HepG2 (cell line): ENCODE results near the gene NUDT14. TPM values are rescaled to one million over a fixed set of nuclear protein-coding genes. Genes with fewer than 3 reads are reported as not detected.

Experiments
- ATAC-seq: fragments of 200-7000 bp; cut with Tn5 transposase; 3 replicates; pipeline ENCODE4 v1.9.1; 2020; ENCODE audit warnings: mild to moderate bottlenecking, moderate library complexity
- BruUV-seq: library from RNA; stranded (reverse); fragments of 400-500 nt; replicated peaks from 2 replicates; lab custom pipeline; 2021; lab: Mats Ljungman, UMichigan
- CTCF ChIA-PET: fragments of 300-600 bp; formaldehyde crosslinking; extraction: SDS; loops from one replicate; lab custom pipeline; 2021; ENCODE audit warnings: low total read pairs, inconsistent platforms, low intra/inter-chr PET ratio; lab: Yijun Ruan, JAX
- POLR2A ChIA-PET: fragments of 350-600 bp; sonication (Branson Sonifier 250); formaldehyde crosslinking; loops from one replicate; lab custom pipeline; 2020; ENCODE audit warnings: antibody characterized with exemption, inconsistent platforms; lab: Yijun Ruan, JAX
- DNase-seq: peaks from one replicate; pipeline ENCODE4 v3.0.0-alpha.2; 2015; ENCODE audit warnings: low spot score
- FAIRE-seq: peaks from 3 replicates; lab custom pipeline; 2011; peaks lifted over from hg19 to GRCh38; lab: Jason Lieb, UNC
- H2AFZ ChIP-seq: one replicate; pipeline ENCODE4 v1.6.1; 2011; ENCODE audit warnings: low read length, inconsistent platforms
- H3K27ac ChIP-seq: fragments of 300-600 bp; 3 replicates; pipeline ENCODE4 v1.8.0; 2011; ENCODE audit warnings: mixed run types, mild to moderate bottlenecking, mixed read lengths, low read length, inconsistent platforms; ENCODE audit not compliant: insufficient read depth; ENCODE audit errors: extremely low read length
- H3K27me3 ChIP-seq, 2 experiments: fragments of 200-600 bp in 1 of 2; 2 replicates in 1 of 2; 3 replicates in 1 of 2; pipeline versions ENCODE4 v1.6.0 to v1.8.0; 2011; ENCODE audit warnings: low read length in 2 of 2, mild to moderate bottlenecking in 2 of 2, moderate library complexity in 2 of 2, inconsistent platforms in 1 of 2; ENCODE audit not compliant: insufficient read depth in 2 of 2, control insufficient read depth in 1 of 2
- H3K36me3 ChIP-seq, 2 experiments: fragments of 200-600 bp in 1 of 2; replicated peaks in 1 of 2; 2 replicates in 1 of 2; 3 replicates in 1 of 2; pipeline versions ENCODE4 v1.5.1 to v1.8.0; 2011; ENCODE audit warnings: low read length in 2 of 2, inconsistent platforms in 1 of 2; ENCODE audit not compliant: insufficient read depth in 2 of 2, control insufficient read depth in 1 of 2
- H3K4me1 ChIP-seq: 2 replicates; pipeline ENCODE4 v1.5.1; 2012; ENCODE audit warnings: low read length, inconsistent platforms; ENCODE audit not compliant: insufficient read depth
- H3K4me2 ChIP-seq: 2 replicates; pipeline ENCODE4 v1.6.0; 2011; ENCODE audit warnings: low read depth, low read length, inconsistent platforms
- H3K4me3 ChIP-seq, 3 experiments: fragments of 200-600 bp in 1 of 3; sonication (generic), shearing (Covaris generic) in 1 of 3; replicated peaks in 1 of 3; 2 replicates each; pipeline ENCODE4 v1.5.1; 2011 to 2016; ENCODE audit warnings: low read length in 3 of 3, inconsistent platforms in 2 of 3, low read depth in 2 of 3, mild to moderate bottlenecking in 2 of 3, control low read depth in 1 of 3, mixed read lengths in 1 of 3; ENCODE audit not compliant: insufficient read depth in 1 of 3
- H3K79me2 ChIP-seq: one replicate; pipeline ENCODE4 v1.6.1; 2011; ENCODE audit warnings: low read length, inconsistent platforms; ENCODE audit not compliant: insufficient read depth
- H3K9ac ChIP-seq: 2 replicates; pipeline ENCODE4 v1.6.0; 2011; ENCODE audit warnings: mild to moderate bottlenecking, low read depth, low read length, inconsistent platforms; ENCODE audit not compliant: insufficient read depth
- H3K9me3 ChIP-seq: 2 replicates; pipeline ENCODE4 v1.5.1; 2012; ENCODE audit warnings: mild to moderate bottlenecking, low read length
- H4K20me1 ChIP-seq: 2 replicates; pipeline ENCODE4 v1.6.0; 2011; ENCODE audit warnings: inconsistent platforms, mild to moderate bottlenecking, low read length, moderate library complexity; ENCODE audit not compliant: insufficient read depth
- BRF2 ChIP-seq: sonication (generic); formaldehyde crosslinking; IDR thresholded peaks from 2 replicates; pipeline ENCODE4 v1.8.1; 2022; ENCODE audit warnings: mild to moderate bottlenecking, missing genetic modification reagents
- GPN1 ChIP-seq: sonication (generic); formaldehyde crosslinking; IDR thresholded peaks from 2 replicates; pipeline ENCODE4 v1.5.1; 2020; ENCODE audit warnings: missing genetic modification reagents, borderline replicate concordance
- MYPOP ChIP-seq: sonication (generic); formaldehyde crosslinking; IDR thresholded peaks from 2 replicates; pipeline ENCODE4 v1.8.1; 2023; ENCODE audit warnings: mild to moderate bottlenecking, moderate library complexity, missing genetic modification reagents
- SNAPC2 ChIP-seq: sonication (generic); formaldehyde crosslinking; IDR thresholded peaks from 2 replicates; pipeline ENCODE4 v1.8.1; 2022; ENCODE audit warnings: mild to moderate bottlenecking, missing genetic modification reagents
- ZNF235 ChIP-seq: sonication (generic); formaldehyde crosslinking; IDR thresholded peaks from 2 replicates; pipeline ENCODE4 v1.8.1; 2023; ENCODE audit warnings: mild to moderate bottlenecking, missing genetic modification reagents, borderline replicate concordance
- WGBS: methylation state at CpG from one replicate; pipeline ENCODE4 v1.1.6; 2017; ENCODE audit warnings: low lambda C conversion rate; 5-methylcytosine and 5-hydroxymethylcytosine counted together
- in situ Hi-C: cut with HindIII; loops from 2 replicates; pipeline ENCODE4 v1.10.0; 2017; ENCODE audit warnings: low pct_unique_long_range_greater_than_20kb; ENCODE audit not compliant: extremely low pct_ligation_motif_present
- intact Hi-C: fragments of 100-400 bp; cut with micrococcal nuclease; formaldehyde crosslinking; loops from one replicate; pipeline ENCODE4 v1.10.0; 2022; ENCODE audit not compliant: unreplicated experiment
- polyA plus RNA-seq, 8 experiments: library from polyadenylated mRNA; depleted of rRNA in 3 of 8; stranded (reverse) in 7 of 8; unstranded in 1 of 8; fragments of >200 nt; fragmentation: Illumina TruSeq in 4 of 8; extraction: Trizol in 4 of 8; gene quantifications; 2 replicates each; pipeline versions ENCODE4 v1.2.1 to v1.2.3, GENCODE V29; 2011 to 2016; ENCODE audit warnings: low read depth in 4 of 8, missing spikeins in 1 of 8, mixed read lengths in 1 of 8; ENCODE audit not compliant: insufficient read depth in 1 of 8
- total RNA-seq, 5 experiments: library from RNA; depleted of rRNA; stranded (reverse); fragments of >200 nt; fragmentation: Illumina TruSeq; extraction: Trizol; gene quantifications; 2 replicates each; pipeline ENCODE4 v1.2.3, GENCODE V29; 2016; ENCODE audit warnings: low read depth in 1 of 5

NUDT14 gene
- total and polyA plus RNA-seq, 2 of the 13 experiments (the other 11 are each of a cell fraction or from before 2014, with no cell fraction given), result 5.8 to 6.1 TPM

DNA sequence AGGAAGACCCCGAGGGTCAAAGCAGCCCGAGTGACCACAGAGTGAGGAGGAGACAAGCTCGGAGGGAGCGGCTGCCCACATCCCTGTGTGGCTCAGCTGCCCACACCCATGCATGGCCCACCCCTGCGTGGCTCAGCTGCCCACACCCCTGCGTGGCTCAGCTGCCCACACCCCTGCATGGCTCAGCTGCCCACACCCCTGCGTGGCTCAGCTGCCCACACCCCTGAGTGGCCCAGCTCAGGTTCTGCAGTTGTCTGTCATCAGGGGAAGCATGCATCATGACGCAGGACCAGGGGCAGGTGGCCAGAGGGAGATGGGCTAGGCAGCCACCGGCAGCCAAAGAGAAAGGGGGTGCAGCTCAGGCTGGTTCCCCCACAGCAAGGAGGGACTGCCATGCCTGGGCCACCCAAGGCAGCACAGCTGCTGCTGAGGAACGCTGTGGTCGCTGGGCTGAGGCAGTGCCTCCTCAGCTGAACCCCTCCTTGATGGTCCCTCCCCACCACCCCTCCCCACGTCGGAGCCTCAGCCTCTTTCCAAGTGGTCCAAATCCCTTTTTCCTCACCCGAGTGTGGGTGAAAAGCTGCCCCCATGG, 33.3 kb upstream of the NUDT14 start:
- POLR2A ChIA-PET, result no interaction called here
- no TSS peak for BruUV-seq
- no peak for FAIRE-seq

DNA sequence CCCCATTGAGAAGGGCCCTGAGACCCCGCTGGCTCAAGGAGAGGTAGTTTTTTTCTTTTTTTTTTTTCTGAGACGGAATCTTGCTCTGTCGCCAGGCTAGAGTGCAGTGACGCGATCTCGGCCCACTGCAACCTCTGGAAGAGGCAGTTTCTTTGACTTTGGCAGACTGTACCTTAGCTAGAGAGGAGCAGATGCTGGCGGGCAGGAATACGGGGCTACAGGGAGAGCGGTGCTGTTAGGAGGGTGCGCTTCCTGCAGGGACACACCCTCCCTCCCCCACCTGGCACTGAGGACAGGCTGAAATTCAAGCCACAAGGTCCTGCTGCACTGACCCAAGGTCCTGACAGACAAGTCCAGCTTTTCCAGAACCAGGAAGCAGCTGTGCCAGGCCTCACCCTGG, 32.2 kb upstream of the NUDT14 start:
- Histone ChIP-seq H3K36me3 (peaks cover 11 to 13% of the 10 kb centered on the region in 2 experiments; a peak in 4 of 5 replicates), H3K79me2 (no peaks in the 10 kb centered on the region), H3K4me3 (no peak overlapping the region), H3K9me3 (no peaks in the 10 kb centered on the region), H2AFZ (no peak overlapping the region), H3K9ac (no peak overlapping the region), H3K27me3 (no peaks in the 10 kb centered on the region; a peak in 1 of 5 replicates), H4K20me1 (no peaks in the 10 kb centered on the region), H3K27ac (no peak overlapping the region), H3K4me2 (no peak overlapping the region), H3K4me1 (no peaks in the 10 kb centered on the region)
- ATAC-seq (no peak), FAIRE-seq (no peak), DNase-seq (no peak)
- BruUV-seq, result no TSS peak
- in situ Hi-C loops, result no loop called here
- WGBS, result 99% methylated on average over 10 of the region's 10 CpGs
- POLR2A ChIA-PET, result no interaction called here
- intact Hi-C loops, result no loop called here
- CTCF ChIA-PET, result no interaction called here
- no peak for TF ChIP-seq ZNF235 (CRISPR knock-in tag)
- no peak for TF ChIP-seq MYPOP (CRISPR knock-in tag)
- TF ChIP-seq BRF2 (CRISPR knock-in tag), result no peak
- TF ChIP-seq SNAPC2 (CRISPR knock-in tag), result no peak

More for the DNA sequence above, 33.3 kb upstream of the NUDT14 start:
- H3K27me3 ChIP-seq, result no peaks in the 10 kb centered on the region; a peak in 1 of 5 replicates
- in situ Hi-C loops, result no loop called here
- no peak overlapping the region for H2AFZ ChIP-seq
- H3K36me3 ChIP-seq, result peaks cover 15 to 17% of the 10 kb centered on the region in 2 experiments; a peak in 4 of 5 replicates
- H3K9ac ChIP-seq, result no peak overlapping the region
- WGBS, result 100% methylated on average over 1 of the region's 14 CpGs
- H3K79me2 ChIP-seq, result no peaks in the 10 kb centered on the region
- H3K9me3 ChIP-seq, result no peaks in the 10 kb centered on the region
- H3K4me2 ChIP-seq, result no peak overlapping the region
- no peak overlapping the region for H3K4me3 ChIP-seq
- CTCF ChIA-PET, result no interaction called here
- H3K4me1 ChIP-seq, result no peaks in the 10 kb centered on the region
- no peak for TF ChIP-seq GPN1
- intact Hi-C loops, result no loop called here
- DNase-seq, result no peak
- no peak overlapping the region for H3K27ac ChIP-seq
- H4K20me1 ChIP-seq, result no peaks in the 10 kb centered on the region
- no peak for ATAC-seq
